IMR-90 (cell line): ENCODE results near the gene TMA7. TPM values are rescaled to one million over a fixed set of nuclear protein-coding genes. Genes with fewer than 3 reads are reported as not detected.

Source experiments
- ATAC-seq: fragments of 200-7000 bp; cut with Tn5 transposase; 2 replicates; pipeline ENCODE4 v1.9.1; 2020; ENCODE audit warnings: low read depth, mild to moderate bottlenecking, moderate library complexity
- BruUV-seq: library from RNA; stranded (reverse); fragments of 400-500 nt; replicated peaks from 2 replicates; lab custom pipeline; 2021; lab: Mats Ljungman, UMichigan
- CTCF ChIA-PET: fragments of 300-600 bp; formaldehyde crosslinking; extraction: SDS; loops from one replicate; lab custom pipeline; 2021; ENCODE audit warnings: antibody characterized with exemption; lab: Yijun Ruan, JAX
- POLR2A ChIA-PET: fragments of 300-600 bp; sonication (Branson Sonifier 250); formaldehyde crosslinking; loops from one replicate; lab custom pipeline; 2022; ENCODE audit warnings: antibody characterized with exemption; ENCODE audit not compliant: unreplicated experiment; lab: Charles Lee
- DNase-seq: peaks from one replicate; pipeline ENCODE4 v3.0.0; 2013
- H2AFZ ChIP-seq: replicated peaks from 2 replicates; pipeline ENCODE3; 2013; ENCODE audit warnings: low read length, mild to moderate bottlenecking; ENCODE audit not compliant: poor library complexity
- H2AK5ac ChIP-seq: 2 replicates; pipeline ENCODE4 v1.6.1; 2013; ENCODE audit warnings: low read depth, low read length, inconsistent platforms
- H2AK9ac ChIP-seq: replicated peaks from 2 replicates; pipeline ENCODE3; 2013; ENCODE audit warnings: mild to moderate bottlenecking, low read depth, low read length, moderate library complexity; ENCODE audit not compliant: poor library complexity
- H2BK120ac ChIP-seq: 2 replicates; pipeline ENCODE4 v1.6.1; 2013; ENCODE audit warnings: low read depth, low read length, inconsistent platforms
- H2BK15ac ChIP-seq: 3 replicates; pipeline ENCODE4 v1.6.1; 2013; ENCODE audit warnings: low read depth, low read length, inconsistent platforms
- H2BK20ac ChIP-seq: 2 replicates; pipeline ENCODE4 v1.6.1; 2013; ENCODE audit warnings: low read depth, mild to moderate bottlenecking, inconsistent platforms, low read length, moderate library complexity
- H2BK5ac ChIP-seq: 2 replicates; pipeline ENCODE4 v1.6.1; 2013; ENCODE audit warnings: mild to moderate bottlenecking, low read depth, low read length, inconsistent platforms; ENCODE audit not compliant: poor library complexity, severe bottlenecking
- H3K14ac ChIP-seq: replicated peaks from 2 replicates; pipeline ENCODE4 v1.6.1; 2013; ENCODE audit warnings: low read depth, low read length, inconsistent platforms
- H3K18ac ChIP-seq: 2 replicates; pipeline ENCODE4 v1.6.1; 2013; ENCODE audit warnings: low read depth, low read length, control low read depth
- H3K23ac ChIP-seq: 2 replicates; pipeline ENCODE4 v1.6.1; 2013; ENCODE audit warnings: low read depth, low read length, inconsistent platforms
- H3K27ac ChIP-seq: 2 replicates; pipeline ENCODE4 v1.5.1; 2013; ENCODE audit warnings: mild to moderate bottlenecking, control low read depth, low read length; ENCODE audit not compliant: insufficient read depth
- H3K27me3 ChIP-seq: 2 replicates; pipeline ENCODE4 v1.6.1; 2013; ENCODE audit warnings: low read length; ENCODE audit not compliant: control insufficient read depth, insufficient read depth
- H3K36me3 ChIP-seq: 2 replicates; pipeline ENCODE4 v1.6.1; 2013; ENCODE audit warnings: low read length, mixed read lengths; ENCODE audit not compliant: control insufficient read depth, insufficient read depth
- H3K4ac ChIP-seq: 2 replicates; pipeline ENCODE4 v1.6.1; 2013; ENCODE audit warnings: low read depth, low read length, inconsistent platforms
- H3K4me1 ChIP-seq: 2 replicates; pipeline ENCODE4 v1.6.1; 2013; ENCODE audit warnings: low read length, mixed read lengths; ENCODE audit not compliant: control insufficient read depth, insufficient read depth
- H3K4me2 ChIP-seq: 2 replicates; pipeline ENCODE4 v1.6.1; 2013; ENCODE audit warnings: low read depth, mild to moderate bottlenecking, control low read depth, low read length, moderate library complexity
- H3K4me3 ChIP-seq: 2 replicates; pipeline ENCODE4 v1.5.1; 2013; ENCODE audit warnings: low read depth, mild to moderate bottlenecking, control low read depth, low read length, moderate library complexity; ENCODE audit not compliant: insufficient read depth
- H3K56ac ChIP-seq: 2 replicates; pipeline ENCODE4 v1.6.1; 2013; ENCODE audit warnings: low read length, inconsistent platforms; ENCODE audit not compliant: insufficient read depth; ENCODE audit errors: extremely low read depth
- H3K79me1 ChIP-seq, 2 experiments: 2 replicates each; pipeline ENCODE4 v1.6.1; 2013; ENCODE audit warnings: low read length in 2 of 2, inconsistent platforms in 1 of 2, low read depth in 1 of 2
- H3K9ac ChIP-seq: 2 replicates; pipeline ENCODE4 v1.6.1; 2013; ENCODE audit warnings: low read depth, low read length, control low read depth
- H3K9me1 ChIP-seq: 2 replicates; pipeline ENCODE4 v1.6.1; 2013; ENCODE audit warnings: low read length, inconsistent platforms; ENCODE audit not compliant: insufficient read depth
- H3K9me3 ChIP-seq: 2 replicates; pipeline ENCODE4 v1.6.1; 2013; ENCODE audit warnings: low read length; ENCODE audit not compliant: control insufficient read depth, insufficient read depth
- H4K20me1 ChIP-seq: 2 replicates; pipeline ENCODE4 v1.6.1; 2013; ENCODE audit warnings: low read length, inconsistent platforms; ENCODE audit not compliant: insufficient read depth
- H4K5ac ChIP-seq: 2 replicates; pipeline ENCODE4 v1.6.1; 2013; ENCODE audit warnings: mild to moderate bottlenecking, low read depth, low read length, control low read depth
- H4K8ac ChIP-seq, 2 experiments: 2 replicates each; pipeline ENCODE4 v1.6.1; 2013; ENCODE audit warnings: low read depth in 2 of 2, low read length in 2 of 2, control low read depth in 1 of 2, inconsistent platforms in 1 of 2
- H4K91ac ChIP-seq: 2 replicates; pipeline ENCODE4 v1.6.1; 2013; ENCODE audit warnings: low read depth, low read length, inconsistent platforms; ENCODE audit not compliant: insufficient read depth
- BHLHE40 ChIP-seq: fragments of 150-350 bp; IDR thresholded peaks from 2 replicates; pipeline ENCODE4 v1.6.1; 2016; ENCODE audit warnings: mild to moderate bottlenecking, low read depth, low read length
- CEBPB ChIP-seq: IDR thresholded peaks from 2 replicates; pipeline ENCODE4 v1.6.1; 2012; ENCODE audit warnings: low read depth, low read length, improper control_type of control experiment
- CHD1 ChIP-seq: IDR thresholded peaks from 2 replicates; pipeline ENCODE4 v1.6.1; 2012; ENCODE audit warnings: low read depth, low read length, improper control_type of control experiment
- FOS ChIP-seq: fragments of 150-350 bp; IDR thresholded peaks from 2 replicates; pipeline ENCODE4 v1.6.1; 2016; ENCODE audit warnings: low read depth, low read length
- MAFK ChIP-seq: IDR thresholded peaks from 2 replicates; pipeline ENCODE4 v1.6.1; 2012; ENCODE audit warnings: low read depth, low read length, improper control_type of control experiment
- MAZ ChIP-seq: IDR thresholded peaks from 2 replicates; pipeline ENCODE4 v1.6.1; 2012; ENCODE audit warnings: low read depth, mild to moderate bottlenecking, low read length, improper control_type of control experiment, moderate library complexity, borderline replicate concordance
- MXI1 ChIP-seq: IDR thresholded peaks from 2 replicates; pipeline ENCODE4 v1.6.1; 2012; ENCODE audit warnings: low read depth, mild to moderate bottlenecking, low read length, moderate library complexity, borderline replicate concordance
- NFE2L2 ChIP-seq: fragments of 150-350 bp; IDR thresholded peaks from 2 replicates; pipeline ENCODE4 v1.6.1; 2016; ENCODE audit warnings: low read depth, mild to moderate bottlenecking, low read length
- POLR2A ChIP-seq: IDR thresholded peaks from 2 replicates; pipeline ENCODE4 v1.6.1; 2012; ENCODE audit warnings: mild to moderate bottlenecking, low read depth, low read length
- RAD21 ChIP-seq: IDR thresholded peaks from 2 replicates; pipeline ENCODE4 v1.6.1; 2012; ENCODE audit warnings: low read length, improper control_type of control experiment
- RCOR1 ChIP-seq: IDR thresholded peaks from 2 replicates; pipeline ENCODE4 v1.6.1; 2012; ENCODE audit warnings: mild to moderate bottlenecking, low read length, improper control_type of control experiment; ENCODE audit not compliant: insufficient replicate concordance
- RFX5 ChIP-seq: IDR thresholded peaks from 2 replicates; pipeline ENCODE4 v1.8.0; 2012; ENCODE audit warnings: low read depth, mild to moderate bottlenecking, low read length, moderate library complexity
- SMC3 ChIP-seq: fragments of 150-350 bp; IDR thresholded peaks from 2 replicates; pipeline ENCODE4 v1.6.1; 2016; ENCODE audit warnings: low read depth, mild to moderate bottlenecking, antibody characterized with exemption, low read length, moderate library complexity
- WGBS, 2 experiments: methylation state at CpG; one replicate each; pipeline versions ENCODE4 v1.1.5 to v1.1.7; 2013; ENCODE audit warnings: missing lambda C conversion rate in 2 of 2; ENCODE audit not compliant: insufficient read length in 1 of 2; ENCODE audit errors: extremely low coverage in 2 of 2; 5-methylcytosine and 5-hydroxymethylcytosine counted together
- dilution Hi-C: fragments of 300-500 bp; cut with HindIII; formaldehyde crosslinking; loops from one replicate; pipeline ENCODE4 v1.14.3; 2018; ENCODE audit warnings: low sequenced_read_pairs; ENCODE audit not compliant: unreplicated experiment
- in situ Hi-C: fragments of 300-500 bp; cut with MboI; formaldehyde crosslinking; loops from 3 replicates; pipeline ENCODE4 v1.14.3; 2019; ENCODE audit warnings: low sequenced_read_pairs, inconsistent platforms, mixed read lengths
- intact Hi-C: fragments of 100-400 bp; cut with micrococcal nuclease; formaldehyde crosslinking; loops from 2 replicates; pipeline ENCODE4 v1.10.0; 2022
- polyA plus RNA-seq, 3 experiments: library from polyadenylated mRNA; depleted of rRNA; stranded (reverse); fragments of >200 nt; gene quantifications; 2 replicates each; pipeline ENCODE4 v1.2.3, GENCODE V29; 2012; ENCODE audit warnings: low replicate concordance in 1 of 3
- total RNA-seq: library from RNA; depleted of rRNA; stranded (reverse); fragments of >200 nt; gene quantifications from 2 replicates; pipeline ENCODE4 v1.2.3, GENCODE V29; 2012
- TF ChIP-seq, protein P1 (sequence below): fragments of 150-350 bp; IDR thresholded peaks from 2 replicates; pipeline ENCODE4 v1.6.1; 2016; ENCODE audit warnings: low read depth, mild to moderate bottlenecking, low read length, moderate library complexity, borderline replicate concordance
- TF ChIP-seq, protein P2 (sequence below): fragments of 150-350 bp; IDR thresholded peaks from 2 replicates; pipeline ENCODE4 v1.6.1; 2017; ENCODE audit warnings: mild to moderate bottlenecking, antibody characterized with exemption, low read length, low read depth
- TF ChIP-seq, protein P3 (sequence below): conservative IDR thresholded peaks from 2 replicates; pipeline ENCODE4 v1.5.1; 2012; ENCODE audit warnings: mild to moderate bottlenecking, low read depth, low read length, improper control_type of control experiment

TMA7 gene
- total and polyA plus RNA-seq, 2 of the 4 experiments (the other 2 are of a cell fraction): 81.9 to 240 TPM

DNA sequence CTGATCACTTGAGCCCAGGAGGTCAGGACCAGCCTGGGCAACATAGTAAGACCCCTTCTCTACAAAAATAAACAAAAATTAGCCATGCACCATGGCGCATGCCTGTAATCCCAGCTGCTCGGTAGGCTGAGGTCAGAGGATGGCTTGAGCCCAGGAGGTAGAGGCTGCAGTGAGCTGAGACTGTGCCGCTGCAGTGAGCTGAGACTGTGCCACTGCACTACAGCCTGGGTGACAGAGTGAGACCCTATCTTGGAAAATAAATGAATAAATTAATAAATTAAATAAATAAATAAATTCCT lies 53.1 kb downstream of the TMA7 start:
- H3K9ac ChIP-seq: no peak overlapping the region
- ChIA-PET CTCF (no interaction called here), POLR2A (no interaction called here)
- H3K14ac ChIP-seq: no peak overlapping the region
- H4K5ac ChIP-seq: no peak overlapping the region
- H3K27me3 ChIP-seq: no peaks in the 10 kb centered on the region
- no peak overlapping the region for H2AFZ ChIP-seq
- no peak overlapping the region for H2BK120ac ChIP-seq
- H3K4me3 ChIP-seq: no peak overlapping the region
- in situ Hi-C loops (no loop called here), dilution Hi-C loops (no loop called here), intact Hi-C loops (no loop called here)
- no TSS peak for BruUV-seq
- TF ChIP-seq FOS: no peak
- TF ChIP-seq SMC3: no peak
- TF ChIP-seq RCOR1: no peak
- TF ChIP-seq, protein P1, sequence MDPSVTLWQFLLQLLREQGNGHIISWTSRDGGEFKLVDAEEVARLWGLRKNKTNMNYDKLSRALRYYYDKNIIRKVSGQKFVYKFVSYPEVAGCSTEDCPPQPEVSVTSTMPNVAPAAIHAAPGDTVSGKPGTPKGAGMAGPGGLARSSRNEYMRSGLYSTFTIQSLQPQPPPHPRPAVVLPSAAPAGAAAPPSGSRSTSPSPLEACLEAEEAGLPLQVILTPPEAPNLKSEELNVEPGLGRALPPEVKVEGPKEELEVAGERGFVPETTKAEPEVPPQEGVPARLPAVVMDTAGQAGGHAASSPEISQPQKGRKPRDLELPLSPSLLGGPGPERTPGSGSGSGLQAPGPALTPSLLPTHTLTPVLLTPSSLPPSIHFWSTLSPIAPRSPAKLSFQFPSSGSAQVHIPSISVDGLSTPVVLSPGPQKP: no peak
- TF ChIP-seq POLR2A: no peak
- TF ChIP-seq, protein P2, sequence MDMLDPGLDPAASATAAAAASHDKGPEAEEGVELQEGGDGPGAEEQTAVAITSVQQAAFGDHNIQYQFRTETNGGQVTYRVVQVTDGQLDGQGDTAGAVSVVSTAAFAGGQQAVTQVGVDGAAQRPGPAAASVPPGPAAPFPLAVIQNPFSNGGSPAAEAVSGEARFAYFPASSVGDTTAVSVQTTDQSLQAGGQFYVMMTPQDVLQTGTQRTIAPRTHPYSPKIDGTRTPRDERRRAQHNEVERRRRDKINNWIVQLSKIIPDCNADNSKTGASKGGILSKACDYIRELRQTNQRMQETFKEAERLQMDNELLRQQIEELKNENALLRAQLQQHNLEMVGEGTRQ: no peak
- no peak for TF ChIP-seq MXI1
- no peak for TF ChIP-seq MAFK
- TF ChIP-seq, protein P3, sequence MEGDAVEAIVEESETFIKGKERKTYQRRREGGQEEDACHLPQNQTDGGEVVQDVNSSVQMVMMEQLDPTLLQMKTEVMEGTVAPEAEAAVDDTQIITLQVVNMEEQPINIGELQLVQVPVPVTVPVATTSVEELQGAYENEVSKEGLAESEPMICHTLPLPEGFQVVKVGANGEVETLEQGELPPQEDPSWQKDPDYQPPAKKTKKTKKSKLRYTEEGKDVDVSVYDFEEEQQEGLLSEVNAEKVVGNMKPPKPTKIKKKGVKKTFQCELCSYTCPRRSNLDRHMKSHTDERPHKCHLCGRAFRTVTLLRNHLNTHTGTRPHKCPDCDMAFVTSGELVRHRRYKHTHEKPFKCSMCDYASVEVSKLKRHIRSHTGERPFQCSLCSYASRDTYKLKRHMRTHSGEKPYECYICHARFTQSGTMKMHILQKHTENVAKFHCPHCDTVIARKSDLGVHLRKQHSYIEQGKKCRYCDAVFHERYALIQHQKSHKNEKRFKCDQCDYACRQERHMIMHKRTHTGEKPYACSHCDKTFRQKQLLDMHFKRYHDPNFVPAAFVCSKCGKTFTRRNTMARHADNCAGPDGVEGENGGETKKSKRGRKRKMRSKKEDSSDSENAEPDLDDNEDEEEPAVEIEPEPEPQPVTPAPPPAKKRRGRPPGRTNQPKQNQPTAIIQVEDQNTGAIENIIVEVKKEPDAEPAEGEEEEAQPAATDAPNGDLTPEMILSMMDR: no peak
- no peak for TF ChIP-seq MAZ
- TF ChIP-seq CEBPB: no peak
- no peak for TF ChIP-seq NFE2L2
- TF ChIP-seq RAD21: no peak
- no peak for TF ChIP-seq CHD1
- TF ChIP-seq BHLHE40: no peak
- TF ChIP-seq RFX5: no peak
- H4K8ac ChIP-seq: no peak overlapping the region
- no peak overlapping the region for H2BK20ac ChIP-seq
- no peak overlapping the region for H2AK9ac ChIP-seq
- no CpG with 5 or more reads among the region's 3 CpGs for WGBS, 2 experiments
- no peak overlapping the region for H3K56ac ChIP-seq
- no peak overlapping the region for H3K4me2 ChIP-seq
- no peak for ATAC-seq
- no peak overlapping the region for H3K27ac ChIP-seq
- no peak overlapping the region for H3K4ac ChIP-seq
- H4K91ac ChIP-seq: no peak overlapping the region
- no peak overlapping the region for H3K18ac ChIP-seq
- H3K36me3 ChIP-seq: peaks cover 6% of the 10 kb centered on the region
- no peaks in the 10 kb centered on the region; the same call in 1 of the 2 replicates for H3K9me3 ChIP-seq
- H2BK15ac ChIP-seq: no peak overlapping the region
- no peak overlapping the region for H2AK5ac ChIP-seq
- H3K4me1 ChIP-seq: no peaks in the 10 kb centered on the region
- H2BK5ac ChIP-seq: no peak overlapping the region
- DNase-seq: no peak
- H4K20me1 ChIP-seq: no peaks in the 10 kb centered on the region
- no peaks in the 10 kb centered on the region; a peak in 1 of 4 replicates for H3K79me1 ChIP-seq
- no peak overlapping the region for H3K23ac ChIP-seq
- H3K9me1 ChIP-seq: no peaks in the 10 kb centered on the region
